Astrocyte (in vitro differentiated cells and primary cell): Measurements from ENCODE around the gene CKMT2. TPM values are rescaled to one million over a fixed set of nuclear protein-coding genes. Genes with fewer than 3 reads are reported as not detected.

Source experiments
- DNase-seq: peaks from one replicate; pipeline ENCODE4 v3.0.0-alpha.2; 2010; ENCODE audit warnings: low read depth
- FAIRE-seq: peaks from 2 replicates; lab custom pipeline; 2011; peaks lifted over from hg19 to GRCh38; lab: Jason Lieb, UNC
- H2AFZ ChIP-seq: 2 replicates; pipeline ENCODE4 v1.6.0; 2012; ENCODE audit warnings: low read depth, low read length, inconsistent platforms
- H3K27ac ChIP-seq: 2 replicates; pipeline ENCODE4 v1.5.1; 2011; ENCODE audit warnings: low read depth, low read length, inconsistent platforms
- H3K27me3 ChIP-seq: 2 replicates; pipeline ENCODE4 v1.6.0; 2011; ENCODE audit warnings: low read length, inconsistent platforms; ENCODE audit not compliant: insufficient read depth
- H3K36me3 ChIP-seq: 2 replicates; pipeline ENCODE4 v1.5.1; 2011; ENCODE audit warnings: low read length, inconsistent platforms; ENCODE audit not compliant: insufficient read depth
- H3K4me1 ChIP-seq: 2 replicates; pipeline ENCODE4 v1.5.1; 2011; ENCODE audit warnings: low read length, inconsistent platforms; ENCODE audit not compliant: insufficient read depth
- H3K4me2 ChIP-seq: 2 replicates; pipeline ENCODE4 v1.6.0; 2012; ENCODE audit warnings: low read length, inconsistent platforms
- H3K4me3 ChIP-seq: 2 replicates; pipeline ENCODE4 v1.5.1; 2011; ENCODE audit warnings: low read depth, mild to moderate bottlenecking, low read length, inconsistent platforms; ENCODE audit not compliant: insufficient read depth
- H3K79me2 ChIP-seq: 2 replicates; pipeline ENCODE4 v1.6.0; 2012; ENCODE audit warnings: mild to moderate bottlenecking, low read length, inconsistent platforms; ENCODE audit not compliant: insufficient read depth
- H3K9ac ChIP-seq: 2 replicates; pipeline ENCODE4 v1.6.0; 2012; ENCODE audit warnings: mild to moderate bottlenecking, low read length, inconsistent platforms
- H3K9me3 ChIP-seq: 2 replicates; pipeline ENCODE4 v1.5.1; 2012; ENCODE audit warnings: low read depth, mild to moderate bottlenecking, low read length, inconsistent platforms; ENCODE audit not compliant: insufficient read depth
- H4K20me1 ChIP-seq: 2 replicates; pipeline ENCODE4 v1.6.0; 2012; ENCODE audit warnings: low read length, inconsistent platforms; ENCODE audit not compliant: insufficient read depth
- H3K27ac Mint-ChIP-seq: one replicate; pipeline ENCODE4 v1.8.0; 2021; ENCODE audit warnings: mild to moderate bottlenecking, mixed read lengths; ENCODE audit not compliant: unreplicated experiment
- H3K27me3 Mint-ChIP-seq: one replicate; pipeline ENCODE4 v1.8.0; 2021; ENCODE audit warnings: low read depth, mixed read lengths; ENCODE audit not compliant: unreplicated experiment
- H3K36me3 Mint-ChIP-seq: one replicate; pipeline ENCODE4 v1.8.0; 2021; ENCODE audit warnings: low read depth, mixed read lengths; ENCODE audit not compliant: unreplicated experiment
- H3K4me1 Mint-ChIP-seq: one replicate; pipeline ENCODE4 v1.8.0; 2021; ENCODE audit warnings: low read depth, mixed read lengths; ENCODE audit not compliant: unreplicated experiment
- H3K4me3 Mint-ChIP-seq: one replicate; pipeline ENCODE4 v1.8.0; 2021; ENCODE audit warnings: mild to moderate bottlenecking, moderate library complexity, mixed read lengths; ENCODE audit not compliant: unreplicated experiment
- H3K9me3 Mint-ChIP-seq: one replicate; pipeline ENCODE4 v1.8.0; 2021; ENCODE audit warnings: mild to moderate bottlenecking, mixed read lengths; ENCODE audit not compliant: unreplicated experiment
- CTCF ChIP-seq: IDR thresholded peaks from 2 replicates; pipeline ENCODE4 v1.5.1; 2011; ENCODE audit warnings: low read depth, mild to moderate bottlenecking, inconsistent platforms, low read length, moderate library complexity; ENCODE audit not compliant: insufficient read depth
- EZH2 ChIP-seq: IDR thresholded peaks from 2 replicates; pipeline ENCODE4 v1.6.1; 2012; ENCODE audit warnings: mild to moderate bottlenecking, low read length, inconsistent platforms; ENCODE audit not compliant: insufficient read depth
- total RNA-seq: library from RNA; stranded (reverse); gene quantifications from 2 replicates; pipeline ENCODE4 v1.2.1, GENCODE V29; 2021

The CKMT2 gene
- total RNA-seq, 1 donor from 2014 or later = 0.18 TPM

DNA sequence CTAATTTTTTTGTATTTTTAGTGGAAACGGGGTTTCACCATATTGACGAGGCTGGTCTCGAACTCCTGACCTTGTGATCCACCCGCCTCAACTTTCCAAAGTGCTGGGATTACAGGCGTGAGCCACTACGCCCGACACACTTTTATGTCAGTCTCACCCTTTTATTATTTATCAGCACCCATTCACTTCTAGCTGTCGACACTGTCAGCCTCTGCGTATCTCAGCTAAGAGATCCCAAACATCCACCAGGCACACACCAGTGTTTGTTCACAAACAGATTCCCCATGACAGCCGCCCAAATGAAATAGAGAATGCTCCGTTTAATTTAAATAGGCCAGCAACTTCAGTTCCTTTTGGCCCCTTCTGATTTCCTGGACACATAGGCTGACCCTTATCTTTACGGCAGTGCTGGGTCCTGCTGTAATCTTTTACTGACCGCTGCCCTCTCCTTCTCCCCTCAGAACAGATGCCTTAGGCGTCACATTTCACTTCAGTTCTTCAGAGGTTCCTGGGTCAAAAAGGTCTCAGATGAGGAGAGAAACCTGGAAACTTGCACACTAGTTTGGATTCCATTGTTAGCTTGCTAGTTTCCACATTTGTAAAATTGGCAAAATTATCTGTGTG is 43.1 kb upstream of the CKMT2 start:
- H3K36me3 ChIP-seq = no peaks in the 10 kb centered on the region
- no peaks in the 10 kb centered on the region for H4K20me1 ChIP-seq
- Mint-ChIP-seq H3K36me3 (no peaks in the 10 kb centered on the region), H3K4me3 (no peak overlapping the region), H3K27me3 (peaks cover 7% of the 10 kb centered on the region), H3K4me1 (peaks cover 5% of the 10 kb centered on the region), H3K9me3 (no peaks in the 10 kb centered on the region), H3K27ac (no peak overlapping the region)
- H3K4me3 ChIP-seq = no peak overlapping the region
- H3K4me2 ChIP-seq = no peak overlapping the region
- no peak for FAIRE-seq
- no peak for DNase-seq
- no peak overlapping the region for H3K27ac ChIP-seq
- H2AFZ ChIP-seq = no peak overlapping the region
- no peaks in the 10 kb centered on the region for H3K9me3 ChIP-seq
- no peaks in the 10 kb centered on the region for H3K79me2 ChIP-seq
- H3K27me3 ChIP-seq = no peaks in the 10 kb centered on the region
- TF ChIP-seq EZH2 = no peak
- no peak for TF ChIP-seq CTCF
- no peak overlapping the region for H3K9ac ChIP-seq
- no peaks in the 10 kb centered on the region for H3K4me1 ChIP-seq

DNA sequence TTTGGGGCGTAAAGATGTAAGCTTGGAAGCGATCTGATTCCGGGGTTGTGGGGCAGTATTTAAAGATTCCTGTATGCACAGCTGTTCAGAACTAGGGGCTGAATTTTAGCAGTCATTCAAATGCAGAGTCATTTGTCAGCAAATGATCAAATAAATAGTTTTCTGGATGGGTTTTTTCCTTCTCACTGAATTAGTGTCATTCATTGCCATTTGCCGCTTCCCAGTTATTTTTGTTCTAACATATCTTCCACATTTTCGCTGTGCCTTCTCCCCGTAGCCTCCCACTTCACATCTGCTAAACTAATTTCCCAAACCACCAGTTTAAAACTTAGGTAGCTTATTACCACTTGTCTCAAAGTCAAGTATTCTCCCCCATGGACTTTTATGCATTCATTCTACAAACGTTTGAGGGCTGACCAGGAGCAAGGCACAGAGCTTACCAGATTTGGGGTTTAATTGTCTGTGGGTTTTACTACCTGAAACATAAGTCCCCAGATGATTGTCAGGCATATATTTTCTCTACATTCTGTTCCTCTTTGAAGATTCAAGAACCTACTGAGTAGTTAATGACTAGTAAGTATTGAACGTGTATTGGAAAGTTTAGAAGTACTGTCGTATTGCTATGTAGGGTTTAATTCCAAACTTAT is 41.3 kb upstream of the CKMT2 start:
- Histone ChIP-seq H3K4me2 (no peak overlapping the region), H3K79me2 (no peaks in the 10 kb centered on the region), H2AFZ (no peak overlapping the region), H3K9ac (no peak overlapping the region), H3K4me1 (no peaks in the 10 kb centered on the region), H3K9me3 (no peaks in the 10 kb centered on the region), H3K4me3 (no peak overlapping the region), H4K20me1 (no peaks in the 10 kb centered on the region), H3K27ac (no peak overlapping the region), H3K27me3 (no peaks in the 10 kb centered on the region), H3K36me3 (no peaks in the 10 kb centered on the region)
- FAIRE-seq (no peak), DNase-seq (no peak)
- no peak overlapping the region for H3K4me3 Mint-ChIP-seq
- no peak overlapping the region for H3K27ac Mint-ChIP-seq
- H3K4me1 Mint-ChIP-seq = peaks cover 5% of the 10 kb centered on the region
- no peaks in the 10 kb centered on the region for H3K36me3 Mint-ChIP-seq
- peaks cover 8% of the 10 kb centered on the region for H3K27me3 Mint-ChIP-seq
- TF ChIP-seq EZH2 (no peak), CTCF (no peak)
- no peaks in the 10 kb centered on the region for H3K9me3 Mint-ChIP-seq

GRCh38 chr5:81192373-81192750 is 40.8 kb upstream of the CKMT2 start:
- H3K4me3 Mint-ChIP-seq = no peak overlapping the region
- no peaks in the 10 kb centered on the region for H3K27me3 ChIP-seq
- H3K9me3 ChIP-seq = no peaks in the 10 kb centered on the region
- H3K4me1 Mint-ChIP-seq = peaks cover 5% of the 10 kb centered on the region
- H3K9me3 Mint-ChIP-seq = no peaks in the 10 kb centered on the region
- no peak overlapping the region for H3K27ac Mint-ChIP-seq
- no peaks in the 10 kb centered on the region for H3K79me2 ChIP-seq
- DNase-seq (no peak), FAIRE-seq (no peak)
- H3K4me1 ChIP-seq = no peaks in the 10 kb centered on the region
- H3K36me3 ChIP-seq = no peaks in the 10 kb centered on the region
- no peaks in the 10 kb centered on the region for H3K36me3 Mint-ChIP-seq
- H3K27ac ChIP-seq = no peak overlapping the region
- H4K20me1 ChIP-seq = no peaks in the 10 kb centered on the region
- H3K4me3 ChIP-seq = no peak overlapping the region
- peaks cover 8% of the 10 kb centered on the region for H3K27me3 Mint-ChIP-seq
- TF ChIP-seq EZH2 (no peak), CTCF (no peak)
- H3K4me2 ChIP-seq = no peak overlapping the region
- no peak overlapping the region for H2AFZ ChIP-seq
- no peak overlapping the region for H3K9ac ChIP-seq
